GM18502 (cell line): Measurements from ENCODE around the gene ATXN1.
A peak's percentile ranks its signal among the peaks of the same experiment; 100 is the strongest.
"Not testable (repeated sequence)": the region's sequence is repeated elsewhere in the genome, so short reads cannot be mapped to it uniquely, and the experiment has no call there.

Source experiments
- ATAC-seq: cut with Tn5 transposase; IDR thresholded peaks from one replicate; pipeline ENCODE4 v1.9.1; 2021; ENCODE audit warnings: mild to moderate bottlenecking; ENCODE audit not compliant: unreplicated experiment, poor library complexity

ATXN1 gene

GRCh38 chr6:16386057-16386456, 375.2 kb downstream of the ATXN1 start:
- no peak for ATAC-seq

GRCh38 chr6:16383607-16384206, 377.6 kb downstream of the ATXN1 start:
- ATAC-seq, result no peak

DNA sequence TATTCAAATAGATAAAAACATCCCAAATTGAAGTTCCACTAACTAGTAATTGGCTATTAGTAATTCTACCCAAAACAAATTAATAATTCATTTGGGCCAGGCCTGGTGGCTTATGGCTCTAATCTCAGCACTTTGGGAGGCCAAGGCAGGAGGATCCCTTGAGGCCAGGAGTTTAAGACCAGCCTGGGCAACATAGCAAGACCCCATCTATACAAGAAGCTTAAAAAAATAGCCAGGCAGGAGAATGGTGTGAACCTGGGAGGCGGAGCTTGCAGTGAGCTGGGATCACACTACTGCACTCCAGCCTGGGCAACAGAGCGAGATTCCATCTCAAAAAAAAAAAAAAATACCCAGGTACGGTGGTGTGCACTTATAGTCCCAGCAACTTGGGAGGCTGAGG, 379.3 kb downstream of the ATXN1 start:
- not testable (repeated sequence) for ATAC-seq

GRCh38 chr6:16380220-16380809, 380.9 kb downstream of the ATXN1 start:
- peak; percentile 44 for ATAC-seq

- ATAC-seq, result not testable (repeated sequence)
Observed at GRCh38 chr6:16378360-16378759, 382.9 kb downstream of the ATXN1 start.

DNA sequence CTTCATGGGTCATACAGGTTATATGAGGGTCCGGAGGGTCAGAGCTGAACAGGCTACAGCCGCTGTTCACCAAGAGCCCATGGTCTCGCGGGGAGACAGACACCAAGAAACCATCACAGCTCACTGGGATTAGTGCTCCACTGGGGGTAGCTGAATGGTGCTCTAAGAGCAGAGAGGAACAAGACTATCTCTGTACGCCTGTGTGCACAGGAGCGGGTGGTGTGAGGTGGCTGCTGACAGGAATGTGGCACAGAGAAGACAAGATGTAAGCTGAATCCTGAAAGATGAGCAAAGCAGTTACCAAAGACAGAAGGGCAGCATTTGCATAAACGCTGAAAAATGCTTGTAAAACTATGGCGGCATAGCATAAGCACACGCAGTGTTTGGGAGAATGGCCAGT, 383.8 kb downstream of the ATXN1 start:
- no peak for ATAC-seq

DNA sequence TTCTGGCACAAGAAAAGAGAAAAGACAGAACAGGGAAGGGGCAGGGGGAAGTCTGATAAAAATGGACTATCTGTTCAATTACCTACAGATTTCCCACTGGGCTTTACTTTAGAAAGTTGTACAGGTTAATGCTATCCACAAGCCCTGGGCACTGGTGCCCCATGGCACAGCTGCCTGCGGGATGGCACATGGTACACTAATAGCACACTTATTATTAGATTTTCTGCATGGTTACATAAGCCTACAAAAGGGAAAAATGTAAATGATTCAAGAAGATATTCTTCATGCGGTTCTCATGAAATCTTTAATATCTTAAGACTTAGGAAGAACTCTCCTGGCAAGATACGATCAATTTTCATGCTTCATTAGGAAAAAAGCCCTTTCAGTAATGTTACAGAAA, 385.4 kb downstream of the ATXN1 start:
- ATAC-seq, result no peak

GRCh38 chr6:16375206-16375605, 386.1 kb downstream of the ATXN1 start:
- no peak for ATAC-seq

GRCh38 chr6:16374461-16375200, 386.6 kb downstream of the ATXN1 start:
- ATAC-seq, result peak; percentile 59

DNA sequence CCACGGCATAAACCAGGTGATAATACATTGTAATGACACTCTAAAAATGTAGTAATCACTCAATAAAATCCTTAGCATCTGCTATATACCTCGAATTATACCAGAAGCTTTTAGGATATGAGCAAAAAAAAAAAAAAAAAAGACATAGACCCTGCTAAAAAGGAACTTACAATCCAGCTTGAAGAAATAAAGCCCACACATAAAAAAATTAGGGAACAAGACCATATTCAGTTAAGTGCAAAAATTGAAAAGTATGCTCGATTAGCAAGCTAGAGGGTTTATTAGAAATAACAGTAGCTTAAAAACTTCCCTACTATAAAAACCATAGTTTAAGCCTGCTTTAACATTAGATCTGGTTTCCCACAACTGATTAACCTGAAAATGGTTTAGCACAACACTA, 387.2 kb downstream of the ATXN1 start:
- no peak for ATAC-seq

DNA sequence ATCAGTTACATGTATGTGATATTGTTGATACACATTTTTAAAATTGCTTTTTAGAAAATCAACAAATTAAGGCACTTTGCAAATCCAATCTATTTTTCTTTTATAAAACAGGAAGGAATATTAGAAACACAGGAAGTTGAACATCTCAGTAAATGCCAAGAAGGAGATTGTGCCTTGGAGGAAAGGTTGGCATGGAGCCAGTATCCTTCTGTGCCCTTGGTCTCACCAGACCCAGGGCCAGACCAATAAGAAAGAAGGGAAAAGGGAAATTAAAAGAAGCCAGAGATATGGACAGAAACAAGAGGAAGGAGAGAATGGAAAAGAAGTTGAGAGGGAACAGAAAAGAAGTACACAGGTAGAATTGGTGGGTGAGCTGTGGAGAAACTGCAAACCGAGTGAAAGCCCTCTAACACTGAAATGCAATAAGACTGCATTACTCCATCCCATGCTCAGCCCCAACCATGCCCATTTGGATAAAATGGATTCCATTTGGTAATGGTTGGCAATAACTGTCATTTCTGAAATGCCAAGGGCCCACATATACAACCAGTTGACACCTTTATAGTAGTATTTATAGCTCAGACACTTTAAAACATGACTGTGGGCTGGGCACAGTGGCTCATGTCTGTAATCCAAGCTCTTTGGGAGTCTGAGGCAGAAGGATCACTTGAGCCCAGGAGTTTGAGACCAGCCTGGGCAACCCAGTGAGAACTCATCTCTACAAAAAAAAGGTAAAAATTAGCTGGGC, 389.1 kb downstream of the ATXN1 start:
- ATAC-seq, result no peak

DNA sequence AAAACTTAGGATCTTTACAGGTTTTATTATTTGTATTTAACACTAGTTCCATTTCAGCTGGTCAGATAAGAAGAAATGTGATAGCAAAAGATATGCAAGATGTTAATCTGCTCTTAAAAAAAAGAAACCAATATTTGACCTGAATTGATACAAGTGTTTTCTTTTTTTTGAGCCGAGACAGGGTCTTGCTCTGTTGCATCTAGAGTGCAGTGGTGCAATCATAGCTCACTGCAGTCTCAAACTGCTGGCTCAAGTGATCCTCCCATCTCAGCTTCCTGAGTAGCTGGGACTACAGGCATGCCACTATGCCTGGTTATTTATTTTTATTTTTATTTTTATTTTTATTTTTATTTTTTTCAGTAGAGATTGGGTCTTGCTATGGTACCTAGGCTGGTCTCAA, 389.9 kb downstream of the ATXN1 start:
- no peak for ATAC-seq

GRCh38 chr6:16370943-16371342, 390.3 kb downstream of the ATXN1 start:
- no peak for ATAC-seq

- ATAC-seq, result no peak
Observed at GRCh38 chr6:16369989-16370388, 391.3 kb downstream of the ATXN1 start.

GRCh38 chr6:16369140-16369745, 392.0 kb downstream of the ATXN1 start:
- no peak for ATAC-seq

DNA sequence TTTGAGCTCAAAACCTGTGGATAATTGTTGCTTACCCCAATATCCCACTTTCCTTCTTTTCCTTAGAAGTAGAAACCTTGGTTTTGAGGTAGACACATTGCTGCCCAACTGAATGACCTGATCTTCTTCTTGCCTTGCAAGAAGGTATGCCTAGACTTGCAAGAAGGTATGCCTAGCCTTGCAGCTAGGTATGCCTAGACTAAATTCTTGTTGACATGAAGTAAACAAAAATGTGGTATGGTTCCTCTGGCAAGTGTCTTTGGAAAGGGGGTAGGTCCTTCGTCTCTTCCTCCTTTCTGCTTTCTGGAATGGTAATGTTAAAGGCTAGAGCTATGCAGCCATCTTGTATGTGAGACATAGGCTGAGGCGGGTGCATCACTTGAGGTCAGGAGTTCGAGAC, 393.7 kb downstream of the ATXN1 start:
- no peak for ATAC-seq

- no peak for ATAC-seq
Observed at GRCh38 chr6:16363749-16364148, 397.5 kb downstream of the ATXN1 start.

DNA sequence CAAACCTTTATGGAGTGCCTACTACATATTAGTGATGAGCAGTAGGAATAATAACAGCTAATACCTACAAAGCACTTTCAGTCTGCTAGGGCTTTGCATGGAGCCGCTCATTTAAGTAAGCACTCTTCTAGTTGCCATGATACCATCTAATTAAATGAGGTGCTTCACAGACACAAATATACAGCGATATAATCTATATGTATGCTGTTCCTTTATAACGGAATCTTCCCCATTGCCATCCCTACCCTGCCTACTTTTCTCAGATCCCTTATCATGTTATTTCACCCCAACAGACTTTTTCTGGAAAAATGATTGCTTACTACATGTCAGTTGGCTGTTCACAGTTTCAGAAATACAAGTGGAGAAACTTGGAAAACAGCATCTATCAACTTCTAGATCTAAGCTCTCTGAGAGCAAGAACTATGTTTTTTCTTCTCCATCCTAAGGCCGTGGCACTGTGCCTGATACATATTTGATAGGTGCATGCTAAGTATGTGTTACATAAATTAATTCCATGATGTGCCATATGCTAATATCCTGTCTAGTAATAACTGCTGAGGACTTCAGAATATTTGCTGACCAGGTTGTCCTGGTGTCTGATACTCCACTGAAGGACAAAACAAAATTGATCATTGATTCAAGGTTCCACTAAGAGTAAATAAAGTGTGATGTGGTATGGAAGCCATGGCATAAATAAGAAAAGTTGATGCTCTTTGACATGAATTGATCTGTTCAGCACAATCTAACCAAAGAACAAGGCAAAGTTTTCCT, 398.3 kb downstream of the ATXN1 start:
- ATAC-seq, result no peak

DNA sequence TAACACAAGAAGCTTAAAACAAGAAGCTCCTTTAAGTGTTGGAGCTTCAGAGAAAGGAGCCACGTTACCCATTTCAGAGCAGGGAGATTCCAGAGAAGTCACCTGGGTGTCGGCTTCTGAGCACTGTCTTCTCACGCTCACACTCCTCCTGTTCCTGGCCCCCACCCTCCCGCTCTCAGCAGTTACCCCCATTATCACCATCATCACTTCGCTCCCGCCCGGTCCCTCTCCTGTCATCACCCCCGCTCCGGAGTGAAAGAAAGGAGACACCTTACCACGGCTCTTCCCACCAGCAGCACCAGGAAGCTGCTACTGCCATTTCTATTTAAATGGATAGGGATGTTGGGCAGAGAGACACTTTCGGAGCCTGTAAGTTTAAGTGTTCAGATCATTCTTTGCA, 399.0 kb downstream of the ATXN1 start:
- ATAC-seq, result no peak

- ATAC-seq, result no peak
Observed at GRCh38 chr6:16361861-16362260, 399.4 kb downstream of the ATXN1 start.
